NT2/D1 (cell line): ENCODE measurements around the gene NAV2.

ENCODE experiments used
- YY1 ChIP-seq: IDR thresholded peaks from 2 replicates; pipeline ENCODE4 v1.6.1; 2011; ENCODE audit not compliant: insufficient read length, insufficient read depth
- ZNF274 ChIP-seq: IDR thresholded peaks from 2 replicates; pipeline ENCODE4 v1.6.1; 2011; ENCODE audit warnings: mild to moderate bottlenecking, low read depth, low read length

GRCh38 chr11:19842505-19842904 is 129.9 kb downstream of the NAV2 start:
- TF ChIP-seq YY1 (no peak), ZNF274 (no peak)
